HG03469 (cell line): Measurements from ENCODE around the gene GRAMD2B.
"Not testable (repeated sequence)": the region's sequence is repeated elsewhere in the genome, so short reads cannot be mapped to it uniquely, and the experiment has no call there.

Experiments
- ATAC-seq: cut with Tn5 transposase; IDR thresholded peaks from one replicate; pipeline ENCODE4 v1.9.1; 2021; ENCODE audit warnings: mild to moderate bottlenecking, moderate library complexity, moderate number of reproducible peaks; ENCODE audit not compliant: unreplicated experiment

Gene GRAMD2B

DNA sequence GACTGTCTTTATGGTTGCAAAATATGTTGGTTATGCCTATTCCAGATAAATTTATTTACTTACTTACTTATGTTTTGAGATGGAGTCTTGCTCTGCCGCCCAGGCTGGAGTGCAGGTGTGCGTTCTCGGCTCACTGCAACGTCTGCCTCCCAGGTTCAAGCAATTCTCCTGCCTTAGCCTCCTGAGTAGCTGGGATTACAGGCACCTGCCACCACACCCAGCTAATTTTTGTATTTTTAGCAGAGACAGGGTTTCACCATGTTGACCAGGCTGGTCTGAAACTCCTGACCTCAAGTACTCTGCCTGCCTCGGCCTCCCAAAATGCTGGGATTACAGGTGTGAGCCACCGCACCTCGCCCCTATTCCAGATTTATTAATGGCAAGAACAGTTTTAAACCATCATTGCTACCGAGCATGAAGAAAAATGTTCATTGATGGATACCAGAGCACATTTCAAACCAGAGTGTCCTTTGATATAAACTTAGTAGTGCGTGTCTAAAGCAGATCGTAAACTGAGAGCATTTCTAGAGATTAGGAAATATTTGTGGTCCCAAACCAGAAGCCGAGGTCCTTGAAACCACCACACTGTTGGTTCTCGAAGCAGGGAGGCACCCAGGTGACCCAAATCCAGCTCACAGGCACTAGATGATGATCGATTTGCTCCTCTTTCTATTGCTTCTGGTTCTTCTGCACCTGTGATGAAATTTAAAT lies 85.2 kb downstream of the GRAMD2B start:
- ATAC-seq, result no peak

DNA sequence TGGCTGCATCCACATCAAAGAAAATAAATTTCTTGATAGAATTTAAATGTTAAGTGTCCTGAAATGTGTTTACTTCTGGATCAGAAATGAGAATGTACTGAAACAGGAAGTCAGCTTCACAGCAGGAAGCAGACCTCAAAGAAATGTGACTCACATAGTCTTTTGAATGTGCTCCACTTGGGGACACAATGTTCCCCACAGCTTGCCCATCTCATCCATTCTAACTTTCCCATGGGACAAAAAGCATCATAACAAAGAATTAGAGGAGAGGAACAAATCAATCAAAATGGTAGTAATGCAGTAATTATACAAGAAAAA lies 85.7 kb downstream of the GRAMD2B start:
- no peak for ATAC-seq

DNA sequence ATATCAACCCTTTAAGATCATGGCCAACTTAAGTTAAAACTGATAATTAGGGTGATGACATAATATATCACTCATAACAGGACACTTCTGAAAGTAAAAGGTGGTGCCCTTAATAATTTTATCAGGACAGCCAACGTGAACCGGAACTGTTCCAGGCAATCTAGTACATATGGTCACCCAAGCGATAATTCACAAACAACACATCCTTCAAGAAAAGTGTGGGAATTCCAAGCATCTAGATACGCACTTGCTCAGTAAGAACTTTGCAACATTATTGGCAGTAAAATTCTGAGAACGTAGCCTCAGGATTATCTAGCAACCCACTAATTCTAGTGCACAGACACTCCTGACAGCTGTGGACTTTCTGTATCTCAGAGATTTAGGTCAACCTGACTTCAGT lies 86.1 kb downstream of the GRAMD2B start:
- no peak for ATAC-seq

DNA sequence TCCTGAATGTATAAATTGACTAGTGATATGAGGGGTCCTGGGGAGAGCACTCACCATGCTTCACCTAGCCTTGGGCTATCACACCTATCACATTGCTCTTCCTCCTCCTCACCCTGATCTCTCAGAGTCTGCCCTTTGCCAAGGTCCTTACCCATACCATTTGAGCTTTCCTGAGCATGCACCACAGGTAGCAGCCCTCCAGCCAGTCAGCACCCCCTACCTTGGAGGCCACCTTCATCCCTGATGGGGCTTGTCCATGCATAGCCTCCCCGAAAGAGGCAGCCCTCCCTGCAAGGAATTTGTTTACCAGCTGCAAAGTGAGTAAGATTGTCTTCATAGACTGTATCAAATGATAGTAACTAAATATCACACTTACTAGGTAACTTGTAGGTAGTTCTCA lies 88.8 kb downstream of the GRAMD2B start:
- ATAC-seq, result no peak

DNA sequence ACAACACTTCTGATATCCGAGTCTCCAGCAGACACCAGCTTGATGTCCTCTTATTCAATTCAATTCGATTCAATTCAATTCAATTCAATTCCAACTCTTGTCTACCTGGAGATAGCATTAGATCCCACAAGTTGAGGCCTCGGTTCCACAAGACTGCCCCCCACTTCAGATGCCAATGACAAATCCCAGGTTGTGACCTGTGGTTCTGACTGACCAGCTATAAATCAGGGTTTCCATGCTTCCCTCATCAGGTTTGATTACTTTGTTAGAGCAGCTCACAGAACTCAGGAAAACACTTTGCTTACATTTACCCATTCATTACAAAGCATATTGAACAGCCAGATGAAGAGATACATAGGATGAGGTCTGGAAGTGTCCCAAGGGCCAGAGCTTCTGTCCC lies 89.2 kb downstream of the GRAMD2B start:
- no peak for ATAC-seq

DNA sequence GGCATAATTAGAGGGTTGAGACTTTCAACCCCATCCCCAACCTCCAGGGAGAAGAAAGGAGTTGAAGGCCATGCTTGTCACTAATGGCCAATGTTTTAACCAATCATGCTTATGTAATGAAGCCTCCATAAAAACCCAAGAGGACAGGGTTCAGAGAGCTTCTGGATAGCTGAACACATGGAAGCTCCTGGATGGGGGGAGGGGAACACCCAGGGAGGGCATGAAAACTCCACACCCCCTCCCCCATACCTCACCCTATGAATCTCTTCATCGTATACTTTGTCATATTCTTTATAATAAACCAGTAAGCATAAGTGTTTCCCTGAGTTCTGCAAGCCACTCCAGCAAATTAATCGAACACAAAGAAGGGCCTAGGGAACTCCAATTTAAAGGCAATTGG lies 90.1 kb downstream of the GRAMD2B start:
- ATAC-seq, result no peak

DNA sequence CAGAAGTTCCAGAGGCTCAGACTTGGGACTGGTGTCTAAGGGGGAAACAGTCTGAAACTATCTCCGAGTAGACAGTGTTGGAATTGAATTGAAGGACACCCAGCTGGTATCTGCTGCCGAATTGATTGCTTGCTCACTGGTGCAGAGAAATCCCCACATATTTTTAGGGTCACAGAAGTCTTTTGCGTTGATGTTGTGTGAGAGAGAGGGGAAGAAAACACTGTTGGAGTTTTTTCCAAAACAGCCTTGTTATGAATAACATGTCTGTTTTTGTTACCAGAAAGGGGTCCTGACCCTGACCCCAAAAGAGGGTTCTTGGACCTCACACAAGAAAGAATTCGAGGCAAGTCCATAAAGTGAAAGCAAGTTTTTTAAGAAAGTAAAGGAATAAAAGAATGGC lies 90.5 kb downstream of the GRAMD2B start:
- ATAC-seq, result no peak

DNA sequence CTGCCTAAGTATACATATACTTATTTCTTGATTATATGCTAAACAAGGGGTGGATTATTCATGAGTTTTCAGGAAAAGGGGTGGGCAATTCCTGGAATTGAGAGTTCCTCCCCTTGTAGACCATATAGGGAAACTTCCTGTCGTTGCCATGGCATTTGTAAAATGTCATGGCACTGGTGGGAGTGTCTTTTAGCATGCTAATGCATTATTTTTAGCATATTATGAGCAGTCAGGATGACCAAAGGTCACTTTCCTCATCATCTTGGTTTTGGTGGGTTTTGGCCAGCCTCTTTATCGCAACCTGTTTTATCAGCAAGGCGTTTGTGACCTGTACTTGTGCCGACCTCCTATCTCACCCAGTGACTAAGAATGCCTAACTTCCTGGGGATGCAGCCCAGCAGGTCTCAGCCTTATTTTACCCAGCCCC lies 90.9 kb downstream of the GRAMD2B start:
- no peak for ATAC-seq

DNA sequence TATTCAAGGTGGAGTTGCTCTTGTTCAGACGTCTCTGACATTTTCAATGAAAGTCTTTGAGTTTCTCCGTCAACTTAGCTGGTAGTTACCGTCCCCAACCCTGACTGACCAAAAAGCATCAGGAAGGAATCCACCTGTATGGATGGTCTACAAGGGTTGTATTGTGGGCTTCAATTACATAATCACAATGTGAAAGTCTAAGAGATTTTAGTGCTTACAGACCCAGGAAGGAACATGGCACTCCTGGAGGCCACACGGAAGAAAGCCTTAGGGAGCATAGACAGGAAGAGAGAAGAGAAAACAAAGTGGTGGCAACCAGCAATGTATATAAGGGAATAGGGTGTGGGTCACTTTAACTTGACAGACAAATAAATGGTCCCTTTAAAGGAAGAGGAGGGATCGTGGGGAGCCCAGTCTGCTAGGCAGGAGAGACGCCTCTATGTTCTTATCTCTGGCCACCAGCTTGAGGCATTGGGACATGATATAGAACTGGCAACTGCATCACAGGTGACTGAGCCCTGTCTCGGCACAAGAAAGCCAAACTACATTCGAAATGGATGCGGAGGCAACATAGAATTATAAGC lies 91.4 kb downstream of the GRAMD2B start:
- ATAC-seq, result no peak

DNA sequence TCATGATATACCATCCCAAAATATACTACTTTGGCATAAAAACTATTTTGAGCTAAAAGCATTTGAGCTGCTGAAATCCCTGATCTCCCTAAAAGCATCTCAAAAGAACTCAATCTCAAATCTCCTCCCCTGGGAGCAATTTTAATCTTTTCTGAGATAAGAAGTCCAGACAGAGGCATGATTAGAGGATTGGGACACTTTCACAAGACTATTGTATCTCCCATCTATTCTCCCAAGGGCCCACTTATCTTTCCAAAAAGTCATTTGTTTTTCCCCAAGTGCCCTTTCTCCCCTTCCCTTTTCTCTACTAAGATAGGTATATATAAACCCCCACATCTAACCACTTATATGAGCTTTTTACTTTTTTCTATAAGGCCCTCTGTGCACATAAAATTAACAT lies 92.1 kb downstream of the GRAMD2B start:
- ATAC-seq, result no peak

DNA sequence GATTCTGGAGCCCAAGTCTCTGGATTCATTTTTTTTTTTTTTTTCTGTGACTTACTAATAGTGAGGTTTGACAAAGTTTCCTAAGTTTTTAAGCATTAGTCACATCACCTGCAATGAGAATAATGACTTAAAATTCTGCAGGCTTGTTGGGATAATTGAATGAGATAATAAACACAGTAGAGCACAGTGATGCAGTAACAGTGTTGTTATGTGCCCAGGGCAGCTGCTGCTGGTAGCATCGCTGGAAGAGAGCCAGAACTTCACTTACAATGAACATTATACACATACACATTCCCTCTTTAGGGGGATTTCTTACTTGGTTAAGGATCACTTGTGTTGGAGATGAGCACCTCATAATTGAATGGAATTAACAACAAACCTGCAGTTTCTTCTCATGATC lies 92.9 kb downstream of the GRAMD2B start:
- no peak for ATAC-seq

DNA sequence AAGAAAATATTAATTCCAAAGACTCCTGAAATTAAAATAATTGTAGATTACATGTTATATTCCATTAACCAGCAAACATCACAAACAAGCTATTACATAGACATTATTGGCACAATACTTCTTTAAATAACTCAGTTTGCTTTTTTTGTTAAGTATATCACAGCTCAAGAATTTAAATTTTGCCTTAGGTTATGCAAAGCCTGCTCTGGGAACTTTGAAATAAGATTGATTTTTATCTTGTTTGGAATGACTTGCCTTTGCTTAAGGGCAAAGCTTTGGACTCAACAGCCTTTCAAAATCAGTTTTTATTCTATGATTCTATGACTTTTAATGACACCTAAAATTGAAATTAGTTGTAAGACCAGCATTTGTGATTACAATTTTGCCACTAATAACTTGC lies 93.6 kb downstream of the GRAMD2B start:
- no peak for ATAC-seq

DNA sequence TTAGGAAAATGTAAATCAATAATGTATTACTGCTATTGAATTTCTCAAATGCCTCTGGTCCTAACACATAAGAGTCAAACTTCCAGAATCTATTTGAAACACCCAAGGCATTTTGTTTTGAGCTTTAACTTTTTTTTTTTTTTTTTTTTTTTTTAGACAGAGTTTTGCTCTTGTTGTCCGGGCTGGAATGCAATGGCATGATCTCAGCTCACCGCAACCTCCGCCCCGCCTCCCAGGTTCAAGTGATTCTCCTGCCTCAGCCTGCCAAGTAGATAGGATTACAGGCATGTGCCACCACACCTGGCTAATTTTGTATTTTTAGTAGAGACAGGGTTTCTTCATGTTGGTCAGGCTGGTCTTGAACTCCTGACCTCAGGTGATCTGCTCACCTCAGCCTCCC lies 96.0 kb downstream of the GRAMD2B start:
- not testable (repeated sequence) for ATAC-seq

DNA sequence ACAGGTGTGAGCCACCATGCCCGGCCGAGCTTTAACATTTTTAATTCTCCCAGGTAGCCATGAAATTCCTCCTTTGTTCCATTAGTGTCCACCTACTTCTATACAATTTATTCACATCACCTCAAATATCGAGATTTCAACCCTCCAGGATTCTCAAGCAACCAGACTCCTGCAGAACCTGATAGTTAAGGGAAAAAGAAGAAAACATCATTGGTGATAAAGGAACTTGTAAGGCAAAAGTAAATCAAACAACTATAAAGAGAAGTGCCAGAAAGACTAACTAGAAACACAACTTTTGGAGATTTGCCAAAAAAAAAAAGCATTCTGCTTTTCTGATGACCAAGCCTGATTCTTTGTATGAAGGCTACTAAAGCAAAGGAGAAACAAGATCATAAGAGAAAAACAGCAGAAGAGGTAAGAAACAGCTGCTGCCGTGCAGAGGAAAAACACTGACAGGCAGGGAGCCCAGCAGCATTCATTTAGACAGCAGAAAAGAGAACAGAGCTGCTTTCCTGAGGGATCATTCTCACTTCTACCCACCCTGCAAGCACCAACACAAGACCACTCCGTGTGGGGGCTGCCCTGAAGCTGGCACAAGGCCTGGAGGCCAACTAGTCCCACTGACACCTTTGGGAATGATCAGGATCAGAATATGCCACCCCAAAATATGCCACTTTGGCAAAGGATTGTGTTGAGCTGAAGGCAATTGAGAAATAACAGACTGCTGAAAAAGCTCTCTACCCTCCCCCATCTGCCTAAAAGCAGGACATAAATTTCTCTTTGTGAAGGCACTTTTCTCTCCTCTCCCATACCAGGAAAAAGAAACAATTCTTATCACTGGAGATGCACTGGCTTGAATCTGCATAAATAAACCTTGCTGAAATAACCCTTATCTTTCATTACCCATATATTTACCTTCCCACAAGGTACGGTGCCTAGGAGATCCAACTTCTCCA lies 96.7 kb downstream of the GRAMD2B start:
- ATAC-seq, result no peak

DNA sequence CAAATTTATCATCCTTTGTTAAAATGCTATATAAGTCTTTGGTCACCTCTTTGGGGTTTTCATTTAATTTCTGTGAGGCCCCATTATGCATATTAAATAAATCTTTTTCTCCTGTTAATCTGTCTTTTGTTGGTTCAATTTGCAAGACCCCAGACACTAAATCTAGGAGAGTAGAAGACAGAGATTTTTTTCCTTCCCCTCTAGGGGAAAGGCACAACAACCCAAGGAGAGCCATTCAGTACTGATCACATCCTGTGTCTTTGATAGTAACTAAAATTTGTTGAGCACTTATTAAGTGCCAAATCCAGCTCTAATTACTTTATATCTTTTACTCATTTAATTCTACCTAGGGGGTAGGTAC lies 97.4 kb downstream of the GRAMD2B start:
- ATAC-seq, result no peak

DNA sequence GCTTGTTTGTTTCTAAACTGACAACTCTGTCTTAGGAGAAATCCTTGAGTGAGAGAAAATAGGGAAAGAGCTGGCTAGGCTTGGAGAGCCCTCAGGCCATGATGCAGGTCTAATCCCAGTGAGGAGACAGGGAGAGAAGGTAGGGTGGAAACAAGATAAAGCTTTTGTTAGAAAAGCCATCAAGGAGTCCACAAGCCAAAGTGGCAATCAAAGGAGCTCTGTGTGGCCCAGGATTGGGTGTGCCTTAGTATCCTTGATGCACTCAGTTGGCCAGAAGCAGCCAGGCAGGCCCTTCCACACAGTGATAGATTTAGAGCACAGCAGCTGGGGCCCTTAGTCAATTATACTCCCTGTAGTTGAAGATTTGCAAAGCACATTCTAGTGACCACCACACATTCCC lies 97.9 kb downstream of the GRAMD2B start:
- ATAC-seq, result no peak

DNA sequence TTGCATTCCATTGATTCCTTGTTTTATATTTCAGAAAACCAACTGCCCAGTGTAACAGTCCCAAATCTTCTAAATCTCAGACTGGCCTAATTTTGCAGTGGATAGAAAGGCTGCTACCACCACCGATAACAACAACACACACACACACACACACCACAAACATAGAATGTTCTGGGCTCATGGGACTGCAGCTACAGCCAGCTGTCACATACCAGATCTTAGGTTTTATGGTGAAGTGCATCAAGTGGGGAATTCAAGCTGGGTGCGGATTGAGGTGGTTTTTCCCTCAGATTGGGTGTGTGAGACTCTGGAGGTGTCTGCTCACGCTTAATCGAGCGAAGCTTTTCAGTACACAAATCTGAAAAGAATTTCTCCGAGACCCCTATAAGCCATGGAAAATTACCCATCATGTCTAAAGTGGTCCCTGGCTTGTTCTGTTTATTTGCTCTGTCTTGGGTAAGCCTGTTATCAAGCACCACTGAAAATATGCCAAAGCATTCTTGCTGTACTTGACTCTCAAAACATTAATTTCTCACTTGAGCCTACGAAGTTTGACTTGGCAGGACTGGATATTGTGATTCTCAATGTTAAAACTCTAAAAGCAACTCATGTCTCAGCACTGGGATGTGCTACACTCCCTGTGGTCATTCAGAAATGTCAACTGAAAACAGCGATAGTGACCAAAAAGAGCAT lies 100.8 kb downstream of the GRAMD2B start:
- ATAC-seq, result no peak

DNA sequence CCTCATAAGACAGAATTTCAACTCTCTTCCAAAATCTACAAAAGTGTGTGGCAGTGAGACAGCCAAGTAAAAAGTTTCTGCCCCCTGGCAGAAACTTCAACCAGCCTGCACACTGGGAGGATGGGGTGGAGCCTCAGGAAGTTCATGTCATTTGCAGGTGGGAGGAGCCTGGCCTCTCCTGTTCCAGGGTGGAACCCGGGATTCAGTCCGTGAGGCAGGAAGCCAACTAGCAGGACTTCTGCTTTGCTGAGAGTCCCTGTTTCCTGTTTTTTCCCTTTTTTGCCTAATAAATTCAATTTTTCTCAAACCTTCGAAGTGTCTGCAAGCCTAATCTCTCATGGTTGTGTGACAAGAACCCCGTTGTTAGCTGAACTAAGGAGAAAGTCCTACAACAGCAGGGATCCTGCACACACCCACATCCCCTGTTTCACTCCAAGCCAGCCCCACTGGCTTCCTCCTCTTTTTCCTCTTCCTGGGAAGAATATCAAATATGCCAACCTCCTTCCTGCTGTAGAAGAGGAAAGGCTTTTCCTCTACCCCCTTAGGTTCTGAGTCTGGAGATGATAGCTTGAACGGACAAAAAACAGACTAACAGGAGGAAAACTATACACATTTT lies 102.5 kb downstream of the GRAMD2B start:
- no peak for ATAC-seq

DNA sequence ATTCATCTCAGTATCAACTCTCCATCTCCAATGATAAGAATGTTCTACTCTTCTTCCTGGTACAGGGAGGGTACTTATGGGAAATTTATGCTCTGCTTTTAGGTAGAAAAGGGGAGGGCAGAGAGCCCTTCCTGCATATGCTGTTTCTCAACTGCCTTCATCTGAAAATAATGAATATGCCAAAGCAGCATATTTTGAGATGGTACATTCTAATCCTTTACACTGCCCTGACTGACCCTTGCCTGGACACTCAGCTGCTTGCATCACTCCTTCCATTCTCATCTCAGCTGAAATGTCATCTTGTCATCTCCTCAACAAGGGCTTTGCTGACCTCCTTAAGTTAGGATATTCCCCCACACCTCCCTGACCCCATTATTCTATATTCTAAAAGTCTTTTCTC lies 103.3 kb downstream of the GRAMD2B start:
- no peak for ATAC-seq

DNA sequence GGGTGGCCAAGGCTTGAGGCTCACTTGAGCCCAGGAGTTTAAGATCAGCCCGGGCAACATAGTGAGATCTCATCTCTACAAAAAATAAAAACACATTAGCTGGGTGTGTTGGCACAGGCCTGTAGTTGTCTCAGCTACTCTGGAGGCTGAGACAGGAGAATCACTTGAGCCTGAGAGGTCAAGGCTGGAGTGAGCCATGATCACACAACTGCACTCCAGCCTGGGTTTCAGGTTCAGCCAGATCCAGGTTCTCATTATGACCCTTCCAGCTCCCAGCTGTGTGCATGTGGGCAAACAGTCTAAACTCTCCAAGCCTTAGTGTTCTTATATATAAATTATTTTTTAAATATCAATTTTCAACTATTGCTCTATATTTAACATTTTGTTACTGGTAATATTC lies 103.9 kb downstream of the GRAMD2B start:
- no peak for ATAC-seq

DNA sequence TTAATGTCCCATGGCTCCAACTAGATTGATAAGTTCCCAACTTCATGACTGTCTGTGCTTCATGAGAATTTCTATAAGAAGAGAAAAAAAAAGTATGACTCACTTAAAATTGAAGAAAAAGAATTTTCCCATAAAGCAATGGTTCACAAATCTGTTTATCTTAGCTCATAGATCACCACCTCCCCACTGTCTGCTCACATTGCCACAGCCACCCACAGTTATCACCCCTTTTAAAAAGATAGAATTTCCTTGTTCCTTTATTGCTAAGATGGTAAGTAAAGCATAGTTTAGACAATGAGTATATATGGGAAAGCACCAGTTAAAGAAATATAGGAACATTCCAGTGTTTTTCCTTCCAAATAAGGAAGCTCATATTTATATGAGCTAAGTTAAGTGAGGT lies 104.7 kb downstream of the GRAMD2B start:
- no peak for ATAC-seq
